Hepatocyte (in vitro differentiated cells): ENCODE data around the gene SMC6. TPM values are rescaled to one million over a fixed set of nuclear protein-coding genes. Genes with fewer than 3 reads are reported as not detected.

ENCODE experiments used
- DNase-seq: peaks from one replicate; pipeline ENCODE4 v3.0.0-alpha.2; 2016; ENCODE audit warnings: low spot score
- H2AFZ ChIP-seq: fragments of 200-600 bp; sonication (generic); 2 replicates; pipeline ENCODE4 v1.6.0; 2016; ENCODE audit warnings: antibody characterized with exemption, mild to moderate bottlenecking
- H3K27ac ChIP-seq: fragments of 200-600 bp; sonication (generic); 2 replicates; pipeline ENCODE4 v1.5.1; 2016; ENCODE audit warnings: mild to moderate bottlenecking
- H3K27me3 ChIP-seq: fragments of 200-600 bp; sonication (generic); 2 replicates; pipeline ENCODE4 v1.6.1; 2016
- H3K36me3 ChIP-seq: fragments of 200-600 bp; sonication (generic); replicated peaks from 2 replicates; pipeline ENCODE4 v1.5.1; 2016; ENCODE audit warnings: low read depth; ENCODE audit not compliant: insufficient read depth
- H3K4me1 ChIP-seq: fragments of 200-600 bp; sonication (generic); 2 replicates; pipeline ENCODE4 v1.5.1; 2016; ENCODE audit warnings: mild to moderate bottlenecking, moderate library complexity; ENCODE audit not compliant: insufficient read depth
- H3K4me2 ChIP-seq: fragments of 200-600 bp; sonication (generic); 2 replicates; pipeline ENCODE4 v1.6.0; 2016
- H3K4me3 ChIP-seq: fragments of 200-600 bp; sonication (generic); 2 replicates; pipeline ENCODE4 v1.5.1; 2016; ENCODE audit warnings: mild to moderate bottlenecking
- H3K79me2 ChIP-seq: fragments of 200-600 bp; sonication (generic); 2 replicates; pipeline ENCODE4 v1.6.0; 2017; ENCODE audit warnings: mild to moderate bottlenecking
- H3K9me2 ChIP-seq: fragments of 200-600 bp; sonication (generic); replicated peaks from 2 replicates; pipeline ENCODE4 v1.6.0; 2017; ENCODE audit warnings: mild to moderate bottlenecking; ENCODE audit not compliant: insufficient read depth
- H3K9me3 ChIP-seq: fragments of 200-600 bp; sonication (generic); 2 replicates; pipeline ENCODE4 v1.5.1; 2016; ENCODE audit warnings: low read depth, mild to moderate bottlenecking
- H4K20me1 ChIP-seq: fragments of 200-600 bp; sonication (generic); 2 replicates; pipeline ENCODE4 v1.6.0; 2016; ENCODE audit warnings: mild to moderate bottlenecking; ENCODE audit not compliant: insufficient read depth, poor library complexity, severe bottlenecking
- EZH2 ChIP-seq: fragments of 200-600 bp; sonication (generic); IDR thresholded peaks from 2 replicates; pipeline ENCODE4 v1.6.1; 2016; ENCODE audit warnings: antibody characterized with exemption, mild to moderate bottlenecking, borderline replicate concordance
- EZH2phosphoT487 ChIP-seq: fragments of 200-600 bp; sonication (generic); IDR thresholded peaks from one replicate; pipeline ENCODE4 v1.6.1; 2018; ENCODE audit warnings: antibody characterized with exemption, mild to moderate bottlenecking, low read depth, moderate library complexity; ENCODE audit not compliant: unreplicated experiment, severe bottlenecking
- WGBS: methylation state at CpG from one replicate; pipeline ENCODE4 v1.1.6; 2016; ENCODE audit warnings: low lambda C conversion rate; ENCODE audit errors: missing lambda C conversion rate; 5-methylcytosine and 5-hydroxymethylcytosine counted together
- polyA plus RNA-seq: library from polyadenylated mRNA; unstranded; fragments of >200 nt; fragmentation: Nextera tagmentation; extraction: Ambion mirVana; gene quantifications from 2 replicates; pipeline ENCODE4 v1.2.1, GENCODE V29; 2016
- total RNA-seq: library from RNA; depleted of rRNA; stranded (reverse); fragments of >200 nt; gene quantifications from 2 replicates; pipeline ENCODE4 v1.2.3, GENCODE V29; 2014
- TF ChIP-seq, protein P1 (sequence below): fragments of 200-600 bp; sonication (generic); IDR thresholded peaks from 2 replicates; pipeline ENCODE4 v1.5.1; 2016; ENCODE audit warnings: antibody characterized with exemption, mild to moderate bottlenecking; ENCODE audit not compliant: poor library complexity

SMC6 gene
- total and polyA plus RNA-seq, 2 experiments from 2014 or later = 8.9 to 13.4 TPM

DNA sequence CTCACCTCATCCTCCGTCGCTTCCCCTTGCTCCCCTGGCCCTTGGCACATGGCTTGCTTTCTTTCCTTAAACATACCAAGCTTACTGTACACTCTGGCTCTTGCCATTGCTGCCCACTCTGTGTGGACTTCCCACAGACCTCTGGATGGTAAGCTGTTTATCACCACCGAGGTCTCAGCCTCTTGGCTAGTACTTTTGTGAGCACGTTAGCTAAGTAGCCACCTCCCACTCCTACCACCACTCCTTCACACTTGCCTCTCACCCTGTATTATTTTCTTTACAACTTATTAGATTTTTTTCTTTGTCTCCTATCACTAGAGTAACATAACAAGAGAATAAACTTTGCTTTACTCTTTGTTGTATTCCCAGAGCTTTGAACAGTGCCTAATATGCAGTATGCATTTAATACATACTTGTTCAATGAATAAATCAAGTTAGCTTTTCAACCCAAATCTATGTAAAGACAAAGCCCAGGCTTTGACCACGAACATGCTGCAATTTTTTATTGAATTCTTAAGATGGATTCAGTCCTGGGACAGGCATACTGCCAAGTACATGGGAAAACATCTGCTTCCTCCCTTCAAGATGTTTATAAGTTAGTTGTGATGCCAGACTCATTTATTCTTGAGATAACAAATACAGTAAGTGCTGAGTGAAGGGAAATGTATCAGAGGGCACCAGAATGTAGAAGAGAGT lies 37.7 kb upstream of the SMC6 start:
- H3K27ac ChIP-seq = no peak overlapping the region
- TF ChIP-seq EZH2phosphoT487 (no peak), EZH2 (no peak)
- TF ChIP-seq, protein P1, sequence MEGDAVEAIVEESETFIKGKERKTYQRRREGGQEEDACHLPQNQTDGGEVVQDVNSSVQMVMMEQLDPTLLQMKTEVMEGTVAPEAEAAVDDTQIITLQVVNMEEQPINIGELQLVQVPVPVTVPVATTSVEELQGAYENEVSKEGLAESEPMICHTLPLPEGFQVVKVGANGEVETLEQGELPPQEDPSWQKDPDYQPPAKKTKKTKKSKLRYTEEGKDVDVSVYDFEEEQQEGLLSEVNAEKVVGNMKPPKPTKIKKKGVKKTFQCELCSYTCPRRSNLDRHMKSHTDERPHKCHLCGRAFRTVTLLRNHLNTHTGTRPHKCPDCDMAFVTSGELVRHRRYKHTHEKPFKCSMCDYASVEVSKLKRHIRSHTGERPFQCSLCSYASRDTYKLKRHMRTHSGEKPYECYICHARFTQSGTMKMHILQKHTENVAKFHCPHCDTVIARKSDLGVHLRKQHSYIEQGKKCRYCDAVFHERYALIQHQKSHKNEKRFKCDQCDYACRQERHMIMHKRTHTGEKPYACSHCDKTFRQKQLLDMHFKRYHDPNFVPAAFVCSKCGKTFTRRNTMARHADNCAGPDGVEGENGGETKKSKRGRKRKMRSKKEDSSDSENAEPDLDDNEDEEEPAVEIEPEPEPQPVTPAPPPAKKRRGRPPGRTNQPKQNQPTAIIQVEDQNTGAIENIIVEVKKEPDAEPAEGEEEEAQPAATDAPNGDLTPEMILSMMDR = no peak
- no peaks in the 10 kb centered on the region for H3K36me3 ChIP-seq
- no peak overlapping the region for H3K4me3 ChIP-seq
- H3K9me3 ChIP-seq = no peaks in the 10 kb centered on the region
- H3K27me3 ChIP-seq = no peaks in the 10 kb centered on the region
- no peaks in the 10 kb centered on the region for H3K9me2 ChIP-seq
- H4K20me1 ChIP-seq = no peaks in the 10 kb centered on the region
- 63% methylated on average over 5 of the region's 5 CpGs for WGBS
- peak; percentile 22 for DNase-seq
- no peak overlapping the region for H3K4me2 ChIP-seq
- H3K79me2 ChIP-seq = no peaks in the 10 kb centered on the region
- H3K4me1 ChIP-seq = peaks cover 28% of the 10 kb centered on the region
- no peak overlapping the region for H2AFZ ChIP-seq

DNA sequence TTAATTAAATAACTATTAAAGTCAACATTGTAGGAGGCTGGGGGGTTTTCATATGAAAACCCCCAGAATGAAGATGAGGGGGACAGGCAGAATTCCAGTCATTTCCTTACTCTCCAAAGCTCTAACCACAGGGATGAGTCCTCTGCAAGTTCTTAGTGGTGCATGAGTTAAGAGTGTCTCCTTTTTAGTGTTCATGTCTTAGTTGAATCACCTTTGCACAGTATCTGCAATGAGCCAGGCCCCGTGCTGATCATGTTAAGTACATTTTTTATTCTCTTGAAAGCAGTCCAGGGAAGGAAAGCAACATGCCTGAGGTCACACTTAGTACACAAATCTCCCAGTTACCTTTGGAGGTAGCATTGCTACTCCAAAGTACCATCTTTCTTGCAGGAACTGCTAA lies 36.9 kb upstream of the SMC6 start:
- Histone ChIP-seq H3K4me3 (no peak overlapping the region), H3K9me2 (no peaks in the 10 kb centered on the region), H3K4me2 (no peak overlapping the region), H3K36me3 (no peaks in the 10 kb centered on the region), H4K20me1 (no peaks in the 10 kb centered on the region), H3K79me2 (no peaks in the 10 kb centered on the region), H3K9me3 (no peaks in the 10 kb centered on the region), H3K4me1 (peaks cover 28% of the 10 kb centered on the region), H3K27ac (no peak overlapping the region), H2AFZ (no peak overlapping the region), H3K27me3 (no peaks in the 10 kb centered on the region)
- DNase-seq = no peak
- 78% methylated on average over 1 of the region's 1 CpG for WGBS
- no peak for TF ChIP-seq EZH2
- TF ChIP-seq, protein P1 = no peak
- no peak for TF ChIP-seq EZH2phosphoT487

DNA sequence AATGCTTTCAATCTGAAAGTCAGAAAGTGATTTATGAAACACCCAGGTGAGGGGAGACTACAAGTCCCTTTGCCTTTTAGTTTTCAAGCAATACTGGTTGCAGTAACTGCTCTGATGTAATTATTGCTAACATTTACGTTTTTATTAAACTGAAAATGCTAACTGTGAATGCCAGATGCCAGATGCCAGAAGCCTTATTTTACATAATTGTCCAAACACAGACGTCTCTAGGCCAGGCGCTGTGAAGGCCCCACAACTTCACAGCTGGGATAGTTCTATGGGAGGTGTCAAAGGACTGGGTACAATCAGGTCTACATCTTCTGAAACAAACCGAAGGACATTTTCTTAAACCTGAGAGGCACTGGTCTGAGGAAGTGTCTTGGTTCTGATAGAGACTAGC lies 35.2 kb upstream of the SMC6 start:
- 47% methylated on average over 4 of the region's 4 CpGs for WGBS

More for the DNA sequence above, 35.2 kb upstream of the SMC6 start:
- Histone ChIP-seq H3K27ac (no peak overlapping the region), H3K9me3 (no peaks in the 10 kb centered on the region), H3K79me2 (no peaks in the 10 kb centered on the region), H3K4me2 (no peak overlapping the region), H3K4me3 (no peak overlapping the region), H2AFZ (no peak overlapping the region), H3K4me1 (peaks cover 25% of the 10 kb centered on the region), H3K36me3 (no peaks in the 10 kb centered on the region), H3K9me2 (no peaks in the 10 kb centered on the region), H4K20me1 (no peaks in the 10 kb centered on the region), H3K27me3 (no peaks in the 10 kb centered on the region)
- TF ChIP-seq EZH2 (no peak), EZH2phosphoT487 (no peak)
- TF ChIP-seq, protein P1 = no peak
- no peak for DNase-seq
